NCI-H2196 (cell line): ENCODE results near the gene AKR1C2.
"Not testable (repeated sequence)": the region's sequence is repeated elsewhere in the genome, so short reads cannot be mapped to it uniquely, and the experiment has no call there.

ENCODE experiments used
- DNase-seq: peaks from one replicate; lab custom pipeline; 2025; ENCODE audit not compliant: unreplicated experiment; lab: John Stamatoyannopoulos, UW

The AKR1C2 gene

DNA sequence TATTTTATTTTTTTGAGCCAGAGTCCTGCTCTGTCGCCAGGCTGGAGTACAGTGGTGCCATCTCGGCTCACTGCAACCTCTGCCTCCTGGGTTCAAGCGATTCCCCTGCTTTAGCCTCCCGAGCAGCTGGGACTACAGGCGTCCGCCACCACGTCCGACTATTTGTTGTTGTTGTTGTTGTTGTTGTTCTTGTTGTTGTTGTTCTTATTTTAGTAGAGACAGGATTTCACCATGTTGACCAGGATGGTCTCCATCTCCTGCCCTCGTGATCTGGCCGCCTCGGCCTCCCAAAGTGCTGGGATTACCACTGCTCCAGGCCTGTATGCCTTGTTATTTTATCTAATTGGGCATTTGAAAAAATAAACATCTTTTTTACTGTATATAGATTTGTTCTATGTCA, 42.1 kb downstream of the AKR1C2 start:
- not testable (repeated sequence) for DNase-seq

DNA sequence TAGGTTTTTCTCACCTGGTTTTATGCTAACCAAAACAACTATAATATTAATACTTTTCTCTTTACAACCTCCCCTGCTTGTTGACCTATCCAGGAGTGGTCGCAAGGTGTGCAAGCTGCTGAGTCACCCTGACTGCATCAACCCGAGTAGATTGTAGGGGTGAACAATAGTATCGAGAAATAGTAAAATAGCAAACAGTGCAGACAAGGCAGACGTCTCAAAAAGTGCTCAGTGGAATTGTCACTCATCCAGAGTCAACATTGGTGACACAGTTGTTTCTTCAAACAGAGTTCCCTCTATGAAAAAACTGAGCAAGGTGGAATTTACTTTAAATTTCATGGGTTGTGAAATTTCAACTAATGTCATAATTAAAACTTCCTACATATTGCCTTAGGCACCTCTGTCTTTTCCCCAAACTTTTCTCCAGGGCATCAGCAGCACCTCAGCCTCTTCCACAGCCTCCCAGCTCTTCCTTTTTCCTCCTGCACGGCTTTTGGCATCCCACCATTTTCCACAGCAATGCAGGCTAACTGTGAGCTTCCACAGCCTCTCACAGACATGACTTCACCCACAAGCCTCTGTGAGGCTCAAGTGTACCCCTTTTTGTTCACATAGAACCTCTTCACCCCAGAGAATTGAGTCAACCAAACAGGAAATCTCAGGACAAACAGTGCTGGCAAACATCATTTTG, 46.6 kb downstream of the AKR1C2 start:
- not testable (repeated sequence) for DNase-seq

DNA sequence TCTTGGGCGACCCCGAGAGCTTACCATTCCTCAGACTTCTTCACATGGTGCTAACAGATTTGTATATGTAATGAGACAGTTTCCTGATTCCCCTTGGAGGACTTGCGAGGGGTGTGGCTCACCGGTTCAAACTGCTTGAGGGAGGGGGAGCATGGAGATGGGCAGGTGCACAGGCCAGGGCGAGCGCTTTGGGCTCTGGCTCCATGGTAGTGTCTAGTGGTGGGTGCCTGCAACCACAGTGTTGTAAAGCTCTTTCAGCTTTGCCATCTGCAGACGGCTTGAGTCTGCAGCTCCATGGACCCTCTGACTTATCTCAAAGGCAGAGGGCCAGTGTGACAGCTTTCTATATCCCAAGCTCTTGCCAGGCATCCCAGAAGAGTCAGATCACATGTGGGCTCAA, 47.6 kb downstream of the AKR1C2 start:
- DNase-seq: not testable (repeated sequence)

DNA sequence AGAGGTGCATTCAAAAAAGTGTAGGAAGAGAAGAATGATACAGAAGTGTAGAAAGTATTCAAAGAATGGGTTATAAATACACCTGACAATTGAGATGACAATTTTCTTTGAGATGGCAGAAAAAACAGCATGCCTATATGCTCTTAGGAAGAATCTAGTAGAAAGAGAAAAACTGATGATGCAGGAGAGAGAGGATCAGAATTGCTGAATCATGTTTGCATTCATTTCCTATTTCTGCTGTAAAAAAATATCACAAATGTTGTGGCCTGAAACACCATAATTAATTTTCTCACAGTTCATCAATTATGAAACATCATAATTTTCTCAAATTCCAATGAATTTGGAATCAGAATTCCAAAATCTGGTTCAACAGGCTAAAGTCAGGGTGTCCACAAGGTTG, 50.3 kb downstream of the AKR1C2 start:
- no peak for DNase-seq

DNA sequence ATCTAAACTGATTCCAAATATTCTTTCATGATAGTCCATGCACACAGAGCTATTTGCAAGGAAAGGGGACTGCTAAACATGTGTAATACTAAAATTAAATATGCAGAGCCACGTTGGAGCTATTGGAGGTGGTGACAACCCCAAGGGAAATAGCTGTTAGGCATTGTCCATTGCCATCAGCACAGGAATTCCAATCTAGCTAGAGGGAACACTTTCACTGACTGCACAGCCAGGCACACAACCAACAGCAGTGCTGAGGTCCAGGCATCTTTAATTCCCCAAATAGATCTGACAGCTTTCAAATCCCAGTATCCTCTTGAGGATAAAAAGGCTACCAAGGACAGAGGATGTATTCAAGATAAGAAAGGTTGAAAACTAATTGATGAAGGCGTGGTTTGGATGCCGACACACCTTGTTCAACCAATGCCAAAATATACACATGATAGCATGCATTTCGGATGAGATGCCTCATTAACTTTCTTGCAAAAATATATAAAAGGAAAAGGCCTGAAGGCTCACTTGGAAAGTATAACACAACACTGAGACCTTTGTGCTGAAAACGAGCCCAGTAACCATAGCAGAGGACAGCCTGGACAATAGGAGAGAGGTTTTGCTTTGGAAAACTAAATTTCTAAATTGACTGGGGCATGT, 52.0 kb downstream of the AKR1C2 start:
- not testable (repeated sequence) for DNase-seq

DNA sequence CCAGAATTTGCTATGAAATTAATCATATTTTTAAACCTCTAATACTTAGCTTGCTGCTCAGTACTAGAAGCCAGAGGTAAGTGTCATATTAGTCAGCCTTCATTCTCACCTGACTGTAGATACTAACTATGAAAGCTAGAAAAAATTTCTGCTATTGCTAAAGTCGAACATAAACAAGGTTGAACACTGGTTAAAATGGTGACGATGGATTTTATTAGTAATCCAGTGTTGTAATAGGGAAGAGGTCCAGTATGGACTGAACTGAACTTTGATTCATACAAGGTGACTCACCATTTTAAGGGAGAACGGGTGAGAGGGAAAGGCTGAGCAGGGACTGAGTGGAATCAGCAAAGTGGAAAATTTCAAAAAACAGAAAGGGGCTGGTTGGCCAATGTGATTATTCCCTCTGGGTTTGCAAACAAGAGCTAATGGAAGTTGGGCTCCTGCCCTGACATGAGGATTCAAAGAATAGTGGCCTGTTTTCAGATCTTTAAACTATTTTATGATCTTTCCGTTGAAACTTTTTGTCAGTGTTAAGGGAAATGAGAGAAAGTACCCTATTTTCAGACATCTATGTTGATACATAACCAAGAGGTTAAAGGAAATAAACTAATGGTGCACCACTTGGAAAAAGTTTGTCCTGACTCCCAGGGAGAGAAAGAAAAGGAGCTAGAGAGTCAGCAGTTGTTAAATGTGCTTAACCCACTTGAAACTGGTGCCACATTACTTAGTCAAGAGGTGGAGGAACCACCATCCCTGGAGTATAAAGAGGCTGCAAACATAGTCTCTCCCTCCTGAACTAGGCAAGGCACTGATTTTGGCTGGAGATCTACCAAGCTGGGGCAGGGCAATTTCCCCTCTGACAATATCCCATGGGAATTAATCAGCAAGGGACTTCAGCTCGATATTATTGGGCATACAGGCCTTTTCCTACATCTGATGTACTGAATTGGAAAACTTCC, 55.7 kb downstream of the AKR1C2 start:
- DNase-seq: no peak

DNA sequence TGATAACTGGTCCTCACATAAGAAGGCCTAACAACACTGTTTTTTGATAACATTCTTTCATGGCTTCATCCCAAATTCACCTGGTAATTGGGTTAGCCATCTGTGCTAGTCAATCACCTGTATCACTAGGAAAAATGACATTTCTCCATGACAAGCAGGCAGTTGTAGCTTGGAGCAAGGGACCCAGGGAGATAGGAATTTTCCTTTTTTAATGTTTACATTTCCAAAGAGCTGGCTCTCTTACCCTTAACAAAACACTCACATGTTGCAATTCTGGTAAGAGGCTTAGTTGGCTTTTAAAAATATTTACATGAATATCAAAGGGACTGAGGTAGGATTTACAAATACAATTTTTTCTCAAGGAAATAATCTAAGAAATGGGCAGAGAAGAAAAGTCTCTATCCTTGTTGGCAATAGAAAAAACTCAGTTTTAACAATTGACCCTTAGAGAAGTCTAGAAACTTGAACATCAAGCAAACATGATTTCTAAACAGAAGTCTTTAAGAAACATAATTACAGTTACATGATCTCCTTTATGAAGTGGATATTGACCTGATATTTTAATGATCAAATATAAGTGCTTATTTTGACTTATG, 56.5 kb downstream of the AKR1C2 start:
- no peak for DNase-seq

DNA sequence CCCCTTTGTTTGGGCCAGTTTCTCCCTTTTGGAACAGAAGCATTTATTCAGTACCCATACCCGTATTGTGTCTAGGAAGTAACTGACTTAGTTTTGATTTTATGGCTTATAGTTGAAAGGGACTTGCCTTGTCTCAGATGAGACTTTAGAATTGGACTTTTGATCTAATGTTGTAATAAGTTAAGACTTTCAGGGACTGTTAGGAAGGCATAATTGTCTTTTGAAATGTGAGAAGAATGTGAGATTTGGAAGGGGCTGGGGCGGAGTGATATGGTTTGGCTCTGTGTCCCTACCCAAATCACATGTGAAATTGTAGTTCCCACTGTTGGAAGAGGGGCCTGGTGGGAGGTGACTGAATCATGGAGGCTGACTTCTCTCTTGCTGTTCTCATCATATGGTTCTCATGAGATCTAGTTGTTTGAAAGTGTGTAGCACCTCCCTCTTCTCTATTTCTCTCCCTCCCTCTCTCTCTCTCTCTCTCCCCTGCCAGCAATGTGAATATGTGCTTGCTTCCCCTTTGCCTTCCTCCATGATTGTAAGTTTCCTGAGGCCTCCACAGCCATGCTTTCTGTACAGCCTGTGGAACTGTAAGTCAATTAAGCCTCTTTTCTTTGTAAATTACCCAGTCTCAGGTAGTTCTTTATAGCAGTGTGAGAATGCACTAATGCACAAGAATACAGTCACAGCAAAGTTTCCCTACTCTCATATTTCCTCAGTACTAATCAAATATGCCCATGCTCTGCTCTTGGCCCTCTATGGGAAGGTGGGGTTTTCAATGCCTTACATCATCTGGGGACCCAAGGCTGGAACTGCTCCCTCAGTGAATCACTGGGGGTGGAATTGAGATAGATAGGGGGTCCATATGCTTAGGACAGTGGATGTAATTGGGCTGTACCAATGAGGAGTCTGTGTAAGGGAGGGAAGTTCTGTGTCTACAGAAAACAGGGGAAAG, 57.6 kb downstream of the AKR1C2 start:
- DNase-seq: no peak

DNA sequence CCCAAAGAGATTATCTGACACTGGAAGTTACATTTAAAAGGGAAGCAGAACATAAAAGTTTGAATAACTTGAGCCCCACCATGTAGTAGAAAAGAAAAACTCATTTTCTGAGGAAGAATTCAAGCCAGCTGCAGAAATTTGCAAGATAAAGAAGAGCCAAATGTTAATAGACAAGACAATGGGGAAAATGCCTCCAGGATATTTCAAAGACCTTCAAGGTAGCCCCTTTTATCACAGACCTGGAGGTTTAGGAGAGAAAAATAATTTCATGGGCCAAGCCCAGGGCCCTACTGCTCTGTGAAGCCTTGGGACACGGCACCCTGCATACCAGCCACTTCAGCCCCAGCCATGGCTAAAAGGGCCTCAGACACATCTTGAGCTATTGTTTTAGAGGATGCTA, 58.8 kb downstream of the AKR1C2 start:
- DNase-seq: no peak

DNA sequence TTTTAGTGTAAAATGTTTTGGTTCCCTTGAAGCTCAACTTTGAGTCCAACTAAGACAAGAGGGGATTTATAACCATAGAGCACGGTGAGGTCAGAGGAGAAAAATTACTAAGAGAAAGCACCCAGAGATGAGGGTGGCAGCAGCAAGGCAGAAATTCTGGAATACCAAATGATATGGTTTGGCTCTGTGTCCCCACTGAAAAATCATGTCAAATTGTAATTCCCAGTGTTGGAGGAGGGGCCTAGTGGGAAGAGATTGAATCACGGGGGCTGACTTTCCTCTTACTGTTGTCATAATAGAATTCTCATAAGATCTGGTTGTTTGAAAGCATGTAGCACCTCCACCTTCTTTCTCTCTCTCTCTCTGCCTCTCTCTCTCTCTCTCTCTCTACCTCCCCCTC, 59.8 kb downstream of the AKR1C2 start:
- DNase-seq: no peak

DNA sequence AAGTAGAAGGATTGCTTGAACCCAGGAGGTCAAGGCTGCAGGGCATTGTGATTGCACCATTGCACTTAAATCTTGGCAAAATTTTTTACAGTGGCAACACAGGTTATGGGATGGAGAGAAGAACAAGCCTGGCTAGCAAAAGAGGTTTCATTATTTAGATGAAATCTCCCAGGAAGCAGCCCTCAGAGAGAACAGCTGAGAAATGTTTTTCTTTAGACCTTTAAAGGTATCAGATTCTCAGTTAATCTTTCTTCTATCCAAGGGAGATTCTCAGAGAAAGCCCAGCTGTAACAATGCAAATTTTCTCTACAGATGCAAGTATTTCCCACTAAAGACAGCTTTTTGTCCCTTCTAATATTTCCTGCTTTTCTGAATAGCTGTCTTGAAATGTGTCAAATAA, 60.2 kb downstream of the AKR1C2 start:
- not testable (repeated sequence) for DNase-seq

DNA sequence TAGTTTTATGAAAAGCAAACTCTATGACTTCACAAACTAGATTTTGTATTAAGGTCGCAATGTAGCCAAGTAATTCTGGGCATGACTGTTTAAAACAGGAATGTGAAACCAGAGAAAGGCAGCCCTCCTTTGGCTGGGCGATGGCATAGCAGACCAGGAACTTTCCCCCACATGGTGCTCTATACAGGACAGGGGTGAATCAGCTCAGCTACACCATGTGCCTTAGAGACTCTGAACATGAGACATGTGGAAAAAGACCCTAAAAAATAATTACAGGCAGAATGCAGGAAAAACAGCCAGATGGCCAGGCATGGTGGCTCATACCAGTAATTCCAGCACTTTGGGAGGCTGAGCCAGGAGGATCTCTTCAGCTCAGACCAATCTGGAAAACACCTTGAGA, 60.7 kb downstream of the AKR1C2 start:
- DNase-seq: not testable (repeated sequence)

DNA sequence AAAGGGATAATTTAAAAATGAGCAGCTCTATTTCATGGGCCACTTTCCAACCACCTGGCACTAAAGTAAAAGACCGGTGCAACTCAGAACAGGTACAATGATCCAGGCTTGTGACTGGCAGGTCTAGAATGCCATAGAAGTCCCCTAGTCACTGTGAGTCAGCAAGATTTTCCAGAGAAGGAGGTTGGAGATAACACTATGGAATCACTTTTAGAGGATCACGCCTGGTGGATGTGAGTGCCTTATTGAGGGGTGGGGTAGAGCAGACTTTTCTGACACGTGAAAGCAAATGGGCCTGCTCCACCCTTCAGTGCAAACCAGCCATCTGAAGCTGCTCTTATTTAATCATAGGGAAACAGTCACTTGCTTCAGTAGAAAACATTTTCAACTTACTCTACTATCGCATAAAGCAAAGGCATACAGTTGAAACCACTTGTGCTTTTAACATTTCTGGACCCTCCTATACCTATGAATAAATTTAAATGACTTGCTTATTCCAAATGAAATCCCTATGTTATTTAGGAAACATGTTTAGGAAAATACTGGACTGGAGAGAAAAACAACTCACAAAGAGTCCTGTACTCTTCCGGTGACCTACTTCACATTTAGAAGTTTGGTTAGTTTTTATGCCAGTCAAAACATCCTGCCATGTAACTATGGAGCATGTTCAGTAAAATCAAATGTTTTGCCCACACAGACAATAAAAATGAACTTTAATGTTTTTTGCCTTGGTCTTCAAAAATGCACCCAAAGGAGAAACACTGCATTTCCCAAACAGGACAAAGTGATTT, 61.9 kb downstream of the AKR1C2 start:
- DNase-seq: no peak

DNA sequence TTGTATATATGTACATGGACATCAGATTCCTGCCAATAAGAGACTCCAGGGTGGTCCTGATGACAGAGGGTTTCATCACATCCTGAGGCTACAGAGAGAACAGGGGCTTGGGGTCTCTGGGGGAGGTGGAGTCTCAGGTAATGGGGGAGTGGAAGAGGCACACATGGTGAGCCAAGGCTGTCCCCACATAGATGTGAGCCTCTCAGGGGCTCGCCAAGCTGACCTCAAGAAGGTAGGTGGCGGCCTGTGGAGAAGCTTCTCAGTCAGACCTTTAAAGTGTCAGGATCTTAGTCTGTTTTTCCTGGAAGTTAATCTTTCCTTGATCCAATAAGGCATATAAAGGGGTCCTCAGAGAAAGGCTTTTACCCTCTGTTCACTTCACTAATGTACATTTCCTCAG, 62.7 kb downstream of the AKR1C2 start:
- not testable (repeated sequence) for DNase-seq

DNA sequence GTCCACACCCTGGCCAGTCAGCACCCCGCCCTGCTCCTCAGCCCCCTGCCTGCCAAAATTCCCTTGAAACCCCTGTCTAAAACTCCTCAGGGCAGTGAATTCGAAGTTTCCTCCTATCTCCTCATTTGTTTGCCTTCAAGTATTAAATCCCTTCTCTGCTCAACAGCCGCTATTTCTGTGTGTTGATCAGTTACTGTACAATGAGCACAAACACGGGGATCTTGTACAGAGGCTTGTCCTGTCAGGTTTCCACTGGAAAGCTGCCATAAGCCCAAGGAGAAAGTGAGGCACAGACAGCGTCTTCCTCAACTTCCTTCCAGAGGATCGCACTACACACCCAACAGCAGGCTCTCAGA, 63.6 kb downstream of the AKR1C2 start:
- DNase-seq: not testable (repeated sequence)

DNA sequence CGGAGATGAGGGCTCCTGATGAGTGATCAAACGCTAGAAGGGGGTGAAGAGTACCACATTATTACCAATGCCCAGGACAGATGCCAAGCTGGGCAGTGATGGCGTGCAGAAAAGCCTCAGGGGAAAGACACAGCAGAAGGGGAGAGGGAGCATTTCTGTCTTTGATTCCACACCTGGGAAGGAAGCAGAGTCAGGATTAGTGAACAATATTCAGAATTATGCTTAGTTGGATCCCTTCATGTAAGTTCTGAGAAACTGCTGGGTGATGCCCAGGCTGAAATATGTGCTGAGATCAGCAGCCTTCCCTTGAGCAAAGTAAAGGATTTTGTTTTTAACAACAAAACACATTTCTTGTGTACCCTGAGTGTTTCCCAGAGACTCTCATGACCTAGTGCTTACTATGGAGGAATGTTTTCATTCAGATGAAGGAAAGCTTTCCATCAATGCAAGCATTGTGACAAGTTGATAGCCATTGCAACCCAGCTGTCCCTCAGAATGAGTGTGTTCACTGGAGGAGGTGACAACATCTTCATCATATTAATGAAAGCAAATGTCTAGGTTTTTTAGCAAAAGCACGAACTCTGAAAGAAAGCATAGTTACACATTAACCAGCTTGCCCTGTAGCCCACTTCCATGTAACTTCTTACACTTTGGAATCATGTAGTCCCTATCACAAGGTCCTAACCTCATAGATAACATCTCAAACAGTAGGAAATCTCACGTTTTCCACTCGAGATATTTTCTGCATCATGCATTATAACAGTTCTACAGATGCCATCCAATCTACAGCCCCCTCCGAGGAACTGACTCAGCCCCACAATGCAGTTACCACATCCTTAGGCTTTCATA, 64.2 kb downstream of the AKR1C2 start:
- DNase-seq: no peak
